ENCODE data around the gene CCBE1. TPM values are rescaled to one million over a fixed set of nuclear protein-coding genes. Genes with fewer than 3 reads are reported as not detected.

CCBE1 gene
- total and polyA plus RNA-seq, 2 of the 4 experiments (the other 2 are of a cell fraction), result 64.8 to 148 TPM

DNA sequence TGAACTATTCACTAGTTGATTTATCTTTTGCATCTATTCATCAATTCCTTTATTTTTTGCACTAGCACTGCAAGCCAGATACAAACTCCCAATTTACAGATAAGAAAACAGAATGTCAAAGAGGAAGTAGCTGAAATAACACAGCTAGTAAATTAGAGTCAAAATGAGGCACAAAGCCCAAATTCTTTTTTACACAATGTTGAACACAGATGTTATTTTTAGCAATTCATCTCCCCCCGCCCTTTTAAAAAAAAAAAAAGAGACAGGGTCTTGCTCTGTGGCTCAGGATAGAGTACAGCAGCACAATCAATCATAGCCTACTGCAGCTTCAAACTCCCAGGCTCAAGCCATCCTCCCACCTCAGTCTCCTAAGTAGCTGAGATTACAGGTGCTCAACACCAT lies 127.8 kb downstream of the CCBE1 start:
- no peak overlapping the region for H2BK5ac ChIP-seq (ENCODE audit: low read depth, low read length, poor library complexity, severe bottlenecking)
- H3K9me3 ChIP-seq (ENCODE audit: control insufficient read depth, insufficient read depth, low read length), result no peaks in the 10 kb centered on the region
- H3K27me3 ChIP-seq (ENCODE audit: control insufficient read depth, insufficient read depth, low read length), result no peaks in the 10 kb centered on the region
- H4K91ac ChIP-seq (ENCODE audit: insufficient read depth, low read depth, low read length), result no peak overlapping the region
- H3K56ac ChIP-seq (ENCODE audit: extremely low read depth, insufficient read depth, low read length), result no peak overlapping the region
- no peak overlapping the region for H2BK120ac ChIP-seq (ENCODE audit: low read depth, low read length)
- H2AFZ ChIP-seq (replicated peaks; ENCODE audit: low read length, poor library complexity), result no peak overlapping the region
- H3K23ac ChIP-seq (ENCODE audit: low read depth, low read length), result no peak overlapping the region
- H3K4me1 ChIP-seq (ENCODE audit: control insufficient read depth, insufficient read depth, low read length), result peaks cover 13% of the 10 kb centered on the region; the same call in 1 of the 2 replicates
- no peak overlapping the region for H2BK20ac ChIP-seq (ENCODE audit: low read depth, low read length)
- intact Hi-C loops (cut with micrococcal nuclease), result no loop called here
- peaks cover 4% of the 10 kb centered on the region; the same call in 1 of the 2 replicates for H3K9me1 ChIP-seq (ENCODE audit: insufficient read depth, low read length)
- no peak overlapping the region for H3K27ac ChIP-seq (ENCODE audit: insufficient read depth, low read length)
- TF ChIP-seq, protein P1, sequence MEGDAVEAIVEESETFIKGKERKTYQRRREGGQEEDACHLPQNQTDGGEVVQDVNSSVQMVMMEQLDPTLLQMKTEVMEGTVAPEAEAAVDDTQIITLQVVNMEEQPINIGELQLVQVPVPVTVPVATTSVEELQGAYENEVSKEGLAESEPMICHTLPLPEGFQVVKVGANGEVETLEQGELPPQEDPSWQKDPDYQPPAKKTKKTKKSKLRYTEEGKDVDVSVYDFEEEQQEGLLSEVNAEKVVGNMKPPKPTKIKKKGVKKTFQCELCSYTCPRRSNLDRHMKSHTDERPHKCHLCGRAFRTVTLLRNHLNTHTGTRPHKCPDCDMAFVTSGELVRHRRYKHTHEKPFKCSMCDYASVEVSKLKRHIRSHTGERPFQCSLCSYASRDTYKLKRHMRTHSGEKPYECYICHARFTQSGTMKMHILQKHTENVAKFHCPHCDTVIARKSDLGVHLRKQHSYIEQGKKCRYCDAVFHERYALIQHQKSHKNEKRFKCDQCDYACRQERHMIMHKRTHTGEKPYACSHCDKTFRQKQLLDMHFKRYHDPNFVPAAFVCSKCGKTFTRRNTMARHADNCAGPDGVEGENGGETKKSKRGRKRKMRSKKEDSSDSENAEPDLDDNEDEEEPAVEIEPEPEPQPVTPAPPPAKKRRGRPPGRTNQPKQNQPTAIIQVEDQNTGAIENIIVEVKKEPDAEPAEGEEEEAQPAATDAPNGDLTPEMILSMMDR (conservative IDR thresholded peaks at IDR 0.05; ENCODE audit: low read depth, low read length), result no peak
- no peak for TF ChIP-seq MXI1 (IDR thresholded peaks at IDR 0.05; ENCODE audit: borderline replicate concordance, low read depth, low read length)
- TF ChIP-seq, protein P2, sequence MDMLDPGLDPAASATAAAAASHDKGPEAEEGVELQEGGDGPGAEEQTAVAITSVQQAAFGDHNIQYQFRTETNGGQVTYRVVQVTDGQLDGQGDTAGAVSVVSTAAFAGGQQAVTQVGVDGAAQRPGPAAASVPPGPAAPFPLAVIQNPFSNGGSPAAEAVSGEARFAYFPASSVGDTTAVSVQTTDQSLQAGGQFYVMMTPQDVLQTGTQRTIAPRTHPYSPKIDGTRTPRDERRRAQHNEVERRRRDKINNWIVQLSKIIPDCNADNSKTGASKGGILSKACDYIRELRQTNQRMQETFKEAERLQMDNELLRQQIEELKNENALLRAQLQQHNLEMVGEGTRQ (IDR thresholded peaks at IDR 0.05; ENCODE audit: low read depth, low read length), result no peak
- no peak for TF ChIP-seq FOS (IDR thresholded peaks at IDR 0.05; ENCODE audit: low read depth, low read length)
- TF ChIP-seq SMC3 (IDR thresholded peaks at IDR 0.05; ENCODE audit: low read depth, low read length), result no peak
- TF ChIP-seq, protein P3, sequence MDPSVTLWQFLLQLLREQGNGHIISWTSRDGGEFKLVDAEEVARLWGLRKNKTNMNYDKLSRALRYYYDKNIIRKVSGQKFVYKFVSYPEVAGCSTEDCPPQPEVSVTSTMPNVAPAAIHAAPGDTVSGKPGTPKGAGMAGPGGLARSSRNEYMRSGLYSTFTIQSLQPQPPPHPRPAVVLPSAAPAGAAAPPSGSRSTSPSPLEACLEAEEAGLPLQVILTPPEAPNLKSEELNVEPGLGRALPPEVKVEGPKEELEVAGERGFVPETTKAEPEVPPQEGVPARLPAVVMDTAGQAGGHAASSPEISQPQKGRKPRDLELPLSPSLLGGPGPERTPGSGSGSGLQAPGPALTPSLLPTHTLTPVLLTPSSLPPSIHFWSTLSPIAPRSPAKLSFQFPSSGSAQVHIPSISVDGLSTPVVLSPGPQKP (IDR thresholded peaks at IDR 0.05; ENCODE audit: borderline replicate concordance, low read depth, low read length), result no peak
- TF ChIP-seq RFX5 (IDR thresholded peaks at IDR 0.05; ENCODE audit: low read depth, low read length), result no peak
- TF ChIP-seq MAZ (IDR thresholded peaks at IDR 0.05; ENCODE audit: borderline replicate concordance, low read depth, low read length), result no peak
- no peak for TF ChIP-seq POLR2A (IDR thresholded peaks at IDR 0.05; ENCODE audit: low read depth, low read length)
- no peak for TF ChIP-seq BHLHE40 (IDR thresholded peaks at IDR 0.05; ENCODE audit: low read depth, low read length)
- TF ChIP-seq MAFK (IDR thresholded peaks at IDR 0.05; ENCODE audit: low read depth, low read length), result no peak
- no peak for TF ChIP-seq RAD21 (IDR thresholded peaks at IDR 0.05; ENCODE audit: low read length)
- TF ChIP-seq CHD1 (IDR thresholded peaks at IDR 0.05; ENCODE audit: low read depth, low read length), result no peak
- no peak for TF ChIP-seq CEBPB (IDR thresholded peaks at IDR 0.05; ENCODE audit: low read depth, low read length)
- TF ChIP-seq NFE2L2 (IDR thresholded peaks at IDR 0.05; ENCODE audit: low read depth, low read length), result no peak
- H3K18ac ChIP-seq (ENCODE audit: low read depth, low read length), result no peak overlapping the region
- no peak overlapping the region for H3K4me3 ChIP-seq (ENCODE audit: insufficient read depth, low read depth, low read length)
- DNase-seq, result no peak
- no CpG with 5 or more reads among the region's 1 CpG for WGBS, 2 experiments (ENCODE audit: extremely low coverage in 2 of 2, insufficient read length in 1 of 2)
- no peak overlapping the region for H2BK15ac ChIP-seq (ENCODE audit: low read depth, low read length)
- dilution Hi-C loops (cut with HindIII; ENCODE audit: low sequenced_read_pairs, unreplicated experiment), result no loop called here
- H3K4ac ChIP-seq (ENCODE audit: low read depth, low read length), result no peak overlapping the region
- H4K20me1 ChIP-seq (ENCODE audit: insufficient read depth, low read length), result peaks cover 13% of the 10 kb centered on the region
- no peak overlapping the region for H3K14ac ChIP-seq (replicated peaks; ENCODE audit: low read depth, low read length)
- H2AK5ac ChIP-seq (ENCODE audit: low read depth, low read length), result no peak overlapping the region
- ChIA-PET CTCF (interaction anchor here (0.7 kb wide), 1 partner anchor 154 kb away, joined by 4 read pairs; no protein-coding TSS in a partner anchor), POLR2A (ENCODE audit: unreplicated experiment) (no interaction called here)
- no peak overlapping the region for H3K9ac ChIP-seq (ENCODE audit: low read depth, low read length)
- ATAC-seq (ENCODE audit: low read depth), result no peak
- no peak overlapping the region for H4K5ac ChIP-seq (ENCODE audit: low read depth, low read length)
- no peak overlapping the region for H4K8ac ChIP-seq (ENCODE audit: low read depth in 2 of 2, low read length in 2 of 2)
- no peaks in the 10 kb centered on the region for H3K36me3 ChIP-seq (ENCODE audit: control insufficient read depth, insufficient read depth, low read length)
- H3K79me1 ChIP-seq (ENCODE audit: low read depth in 1 of 2, low read length in 2 of 2), result peaks cover 22 to 57% of the 10 kb centered on the region in 2 experiments; a peak in 3 of 4 replicates
- no TSS peak for BruUV-seq (replicated peaks)
- no peak overlapping the region for H3K4me2 ChIP-seq (ENCODE audit: low read depth, low read length)
- H2AK9ac ChIP-seq (replicated peaks; ENCODE audit: low read depth, low read length, poor library complexity), result no peak overlapping the region
- in situ Hi-C loops (cut with MboI; ENCODE audit: low sequenced_read_pairs), result no loop called here

Measured in IMR-90 (cell line).